Raji (cell line): Measurements from ENCODE around the gene AMBP.

Source experiments
- POLR2A ChIP-seq: IDR thresholded peaks from 2 replicates; pipeline ENCODE4 v1.6.1; 2011; ENCODE audit warnings: low read depth, low read length, control low read depth; ENCODE audit not compliant: insufficient read depth

The AMBP gene

DNA sequence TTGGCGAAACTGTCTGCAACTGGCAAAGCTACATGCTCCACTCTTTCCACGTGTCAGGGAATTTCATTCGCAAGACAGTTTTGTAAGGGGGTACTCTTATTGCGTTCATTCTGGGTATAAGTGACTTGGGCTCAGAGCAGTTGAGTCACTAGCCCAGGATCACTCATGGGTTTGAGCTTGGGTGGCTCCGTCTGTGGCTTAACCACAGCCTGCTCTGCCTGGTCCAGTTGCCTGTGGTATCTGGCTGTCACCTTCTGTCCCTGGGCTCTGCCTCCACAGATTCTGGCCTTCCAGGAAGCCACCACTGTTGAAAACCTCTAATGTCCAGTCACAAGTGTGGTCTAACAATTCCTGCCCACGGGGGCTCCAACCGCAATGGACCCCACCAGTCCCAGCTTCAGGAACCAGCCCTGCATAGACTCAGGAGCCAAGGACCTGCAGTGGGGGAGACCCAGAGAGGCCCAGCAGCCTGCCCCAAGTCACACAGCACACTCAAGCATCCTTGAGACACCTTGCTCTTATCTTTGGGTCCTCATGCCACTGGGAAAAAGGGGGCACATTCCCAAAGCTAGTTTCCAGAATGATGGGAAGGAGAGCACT lies 10.6 kb upstream of the AMBP start:
- no peak for TF ChIP-seq POLR2A

DNA sequence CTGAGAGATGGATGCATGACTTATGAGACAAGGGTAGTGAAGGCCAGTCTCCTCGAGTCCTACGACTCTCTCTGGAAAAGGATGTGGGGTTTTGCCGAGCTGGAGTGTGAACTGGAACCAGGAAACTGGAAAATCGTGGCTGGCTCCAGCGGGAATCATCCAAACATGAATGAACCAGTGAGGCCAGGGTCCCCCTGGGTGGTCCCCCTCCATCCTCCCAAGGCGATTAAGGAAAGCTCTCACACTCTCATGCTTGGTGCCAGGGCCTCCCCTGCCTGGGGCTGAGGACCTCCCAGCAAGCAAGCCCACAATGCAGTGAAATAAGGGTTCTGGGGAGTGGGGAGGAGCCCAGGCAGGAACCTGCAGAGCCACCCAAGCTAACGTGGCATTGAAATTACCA lies 9.6 kb upstream of the AMBP start:
- no peak for TF ChIP-seq POLR2A

DNA sequence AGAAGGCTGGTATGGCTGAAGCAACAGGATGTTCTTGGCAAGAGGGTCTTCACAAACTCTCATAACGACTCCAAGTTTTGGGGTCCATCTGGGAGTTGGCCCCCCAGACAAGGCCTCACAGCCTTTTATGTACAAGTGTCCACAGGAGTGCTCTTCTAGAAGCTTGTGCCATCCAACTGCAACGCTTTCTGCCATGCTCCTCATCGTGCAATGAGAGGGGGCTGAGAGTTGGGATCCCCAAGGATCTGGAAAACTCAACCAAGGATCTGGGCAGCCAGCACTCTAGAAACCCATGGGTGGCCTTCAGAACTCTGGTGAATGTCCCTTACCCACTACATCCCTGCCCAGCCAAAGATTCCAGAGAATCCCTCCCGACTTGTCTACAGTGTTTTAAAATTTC lies 8.5 kb upstream of the AMBP start:
- no peak for TF ChIP-seq POLR2A

DNA sequence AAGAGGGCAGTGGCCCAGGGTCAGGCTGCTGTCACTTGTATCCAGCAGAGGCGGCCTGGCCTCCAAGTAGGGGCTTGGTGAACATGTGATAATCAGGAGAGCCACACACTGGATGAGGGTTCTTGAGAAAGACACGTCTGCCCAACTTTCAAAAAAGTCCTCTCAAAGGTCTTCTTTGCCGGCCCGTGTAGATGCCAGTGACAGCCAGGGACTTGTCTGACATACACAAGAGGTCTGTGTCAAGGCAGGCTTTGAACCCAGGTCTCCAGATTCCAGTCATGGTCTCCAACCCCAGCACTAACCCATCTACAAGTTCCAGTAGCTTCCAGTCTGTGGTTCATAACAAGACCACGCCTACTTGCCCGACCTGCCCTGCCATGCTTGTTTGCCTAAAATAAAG lies 7.9 kb upstream of the AMBP start:
- no peak for TF ChIP-seq POLR2A

DNA sequence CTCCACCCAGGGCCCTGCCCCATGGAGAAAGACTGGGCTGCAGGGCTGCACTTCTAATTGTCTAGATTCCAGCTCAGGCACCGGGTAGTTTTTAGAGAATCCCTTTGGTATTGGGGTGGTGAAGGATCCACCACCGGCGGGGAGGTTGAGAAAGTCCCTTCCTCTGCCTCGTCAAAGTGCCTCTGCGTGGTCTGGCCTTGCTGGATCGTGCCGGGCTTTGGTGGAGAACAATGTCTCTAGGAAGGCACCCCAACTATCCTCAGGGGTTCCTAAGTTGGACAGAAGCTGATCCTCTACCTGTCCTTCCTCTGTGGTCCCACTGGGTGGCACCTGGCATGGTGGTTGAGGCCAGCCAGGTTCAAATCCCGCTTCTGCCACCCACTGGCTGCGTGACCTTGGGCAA lies 7.3 kb upstream of the AMBP start:
- no peak for TF ChIP-seq POLR2A

DNA sequence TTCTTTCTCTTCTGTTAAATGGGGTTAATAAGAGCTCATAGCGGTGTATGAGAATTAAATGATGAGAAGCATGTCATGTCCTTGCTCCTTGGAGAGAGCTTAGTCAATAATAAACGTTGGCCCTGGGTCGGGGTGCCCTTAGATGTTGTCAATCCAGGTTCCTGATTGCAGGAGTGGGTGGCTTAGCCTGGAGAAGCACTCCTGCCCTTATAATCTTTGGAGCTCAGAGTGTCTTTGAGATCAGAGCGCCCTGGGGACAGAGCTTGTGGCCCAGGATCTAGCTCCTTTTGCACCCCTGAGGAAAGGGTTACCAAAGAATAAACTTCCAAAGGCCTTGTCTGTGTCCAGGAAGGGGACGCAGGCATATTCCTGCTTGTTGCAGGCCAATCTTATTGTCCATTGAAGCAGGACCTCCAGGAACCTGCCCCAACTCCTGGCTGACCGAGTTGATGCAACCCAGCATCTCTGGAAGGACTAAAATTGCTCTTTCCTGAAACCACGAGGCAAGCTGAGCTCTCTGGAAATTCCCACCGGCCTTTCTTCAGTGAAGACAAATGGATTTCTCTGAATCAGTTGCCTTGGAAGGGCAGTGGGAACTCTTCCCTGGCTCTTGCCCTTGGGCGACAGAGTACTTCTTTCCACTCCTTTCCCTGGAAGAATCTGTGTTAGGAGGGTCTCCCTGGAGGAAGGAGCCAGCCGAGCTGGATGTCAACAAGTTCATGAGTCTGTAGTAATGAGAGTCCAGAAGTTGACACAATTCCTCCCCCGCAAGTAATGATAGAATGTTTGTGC lies 6.4 kb upstream of the AMBP start:
- TF ChIP-seq POLR2A: no peak

DNA sequence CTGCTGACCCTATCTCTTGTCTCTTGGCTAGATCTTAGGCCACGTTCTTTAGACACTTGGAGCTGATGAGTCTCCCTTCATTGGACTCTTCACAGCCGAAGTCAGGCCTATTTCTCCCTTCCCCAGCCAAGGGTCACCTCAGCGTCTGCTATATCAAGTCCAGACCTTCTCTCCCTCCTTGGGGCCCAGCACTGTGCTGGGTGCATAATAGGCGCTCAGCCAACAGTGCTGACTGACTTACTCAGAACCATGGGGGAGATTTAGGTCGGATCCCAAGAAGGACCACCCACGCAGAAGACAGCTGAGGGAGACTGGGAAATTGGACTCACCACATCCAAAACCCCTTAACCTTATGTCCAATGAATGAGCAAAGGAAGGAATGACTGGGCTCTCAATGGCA lies 5.6 kb upstream of the AMBP start:
- no peak for TF ChIP-seq POLR2A

DNA sequence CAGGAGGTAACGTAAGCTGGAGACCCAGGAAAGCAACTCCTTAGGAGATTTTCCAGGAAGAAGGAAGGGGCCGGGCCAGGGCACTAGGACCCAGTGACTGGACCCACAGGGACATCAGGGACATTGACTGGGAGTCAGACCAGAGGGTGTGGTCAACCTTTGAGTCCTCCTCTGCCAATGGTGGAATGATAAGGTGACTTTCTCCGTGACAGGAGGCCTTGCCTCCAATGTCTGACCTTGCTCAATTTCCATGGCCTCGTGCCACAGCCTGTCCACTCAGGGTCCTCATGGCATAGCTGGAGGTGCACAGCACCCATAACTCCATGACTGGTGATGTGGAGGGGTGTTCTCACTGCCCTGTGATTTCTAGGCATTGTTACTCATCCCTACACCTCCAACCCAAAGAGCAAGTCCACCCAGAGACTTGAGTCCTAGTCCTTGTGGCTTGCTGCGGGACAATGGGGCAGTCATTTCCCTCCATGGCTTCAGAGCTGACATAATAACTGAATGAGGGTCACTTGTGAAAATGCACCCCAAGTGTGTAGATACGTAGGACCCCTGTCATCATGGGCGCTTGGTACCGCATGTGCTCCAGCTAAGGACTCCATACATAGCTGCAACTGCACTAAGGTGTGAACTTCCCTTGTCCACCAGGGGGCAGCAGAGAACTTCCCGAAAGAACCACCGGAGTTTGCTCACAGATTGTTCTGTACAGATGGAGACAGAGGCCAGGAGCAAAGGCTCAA lies 4.1 kb upstream of the AMBP start:
- TF ChIP-seq POLR2A: no peak

DNA sequence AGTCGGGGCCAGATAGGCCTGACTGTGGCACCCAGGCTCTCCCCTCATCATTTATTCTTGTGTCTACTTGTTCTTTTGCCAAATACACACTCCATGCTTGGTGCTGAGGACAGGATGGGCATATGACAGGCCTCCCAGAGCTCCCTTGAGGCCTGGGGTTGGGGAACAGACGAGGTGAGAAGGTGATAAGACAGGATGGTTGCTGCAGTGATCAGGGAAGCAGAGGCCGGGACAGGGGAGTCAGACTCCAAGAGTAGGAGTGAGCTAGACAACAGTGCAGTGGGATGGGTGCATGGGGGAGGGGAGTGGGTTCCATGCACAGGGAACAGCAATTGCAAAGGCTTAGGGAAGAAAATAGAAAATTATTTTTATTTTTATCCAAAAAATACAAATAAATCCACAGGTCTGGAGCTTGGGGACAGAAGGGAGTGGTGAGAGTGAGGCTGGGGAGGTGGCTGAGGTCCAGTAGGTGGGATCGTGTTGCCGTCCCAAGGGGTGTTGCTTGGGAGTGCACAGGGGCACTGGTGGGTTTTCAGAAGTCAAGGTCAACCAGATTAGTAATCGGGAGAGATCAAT lies 3.4 kb upstream of the AMBP start:
- no peak for TF ChIP-seq POLR2A

DNA sequence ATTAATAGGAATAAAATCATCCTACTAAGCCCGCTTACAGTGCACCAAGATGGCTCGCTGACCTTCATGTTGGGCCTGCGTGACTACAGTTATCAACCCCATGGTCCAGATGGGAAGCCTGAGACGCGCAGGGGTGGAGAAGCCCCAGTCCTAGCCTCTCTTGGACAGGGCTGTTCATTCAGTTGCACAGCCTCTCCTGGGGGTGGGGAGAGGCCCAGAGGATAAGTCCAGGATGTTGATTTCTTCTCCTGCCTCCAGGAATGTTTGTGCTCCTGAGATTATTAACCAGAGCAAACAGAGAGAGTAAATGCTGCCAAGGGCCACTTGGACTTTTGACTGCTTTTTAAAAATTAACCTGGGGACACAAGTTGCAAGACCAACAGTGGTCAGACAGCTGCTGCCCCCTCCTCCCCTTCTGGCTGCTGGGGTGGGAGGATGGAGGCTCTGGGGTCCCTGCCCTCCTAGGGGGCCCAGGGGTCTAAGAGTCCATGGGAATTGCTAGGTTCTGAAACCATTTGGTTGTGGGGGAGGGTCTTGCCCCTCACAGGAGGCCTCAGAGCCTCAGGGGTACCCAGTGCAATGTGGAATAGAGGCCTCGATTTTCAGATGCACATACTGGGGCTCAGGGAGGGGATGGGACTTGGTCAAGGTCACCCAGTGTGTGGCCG lies 2.8 kb upstream of the AMBP start:
- TF ChIP-seq POLR2A: no peak

DNA sequence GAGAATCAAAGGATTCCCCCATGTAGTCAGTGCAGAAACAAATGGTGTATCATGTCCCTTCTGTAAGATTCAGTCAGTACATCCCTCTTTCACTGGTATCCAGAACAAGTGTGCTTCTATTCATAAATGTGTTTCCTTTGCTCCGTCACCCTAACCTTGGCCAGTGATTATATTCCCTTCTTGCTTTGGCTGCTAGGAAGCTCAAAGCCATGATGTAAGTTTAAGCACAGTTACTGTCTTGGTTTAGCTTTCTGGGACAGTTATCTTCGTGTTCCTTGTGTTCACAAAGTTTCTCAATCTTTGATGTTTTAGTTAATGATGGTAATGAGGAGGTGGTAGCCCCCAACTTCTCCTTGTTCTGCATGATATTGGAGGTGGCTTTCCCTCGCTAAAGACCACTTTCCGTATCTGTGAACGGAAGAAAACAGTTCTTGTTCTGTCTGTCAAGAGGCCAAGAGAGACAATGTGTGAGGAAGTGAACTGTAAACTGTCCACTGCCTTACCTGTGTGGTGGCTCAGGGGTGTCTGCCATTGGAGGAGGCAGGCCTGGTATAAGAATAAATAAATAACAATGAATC lies 2.2 kb upstream of the AMBP start:
- TF ChIP-seq POLR2A: no peak

DNA sequence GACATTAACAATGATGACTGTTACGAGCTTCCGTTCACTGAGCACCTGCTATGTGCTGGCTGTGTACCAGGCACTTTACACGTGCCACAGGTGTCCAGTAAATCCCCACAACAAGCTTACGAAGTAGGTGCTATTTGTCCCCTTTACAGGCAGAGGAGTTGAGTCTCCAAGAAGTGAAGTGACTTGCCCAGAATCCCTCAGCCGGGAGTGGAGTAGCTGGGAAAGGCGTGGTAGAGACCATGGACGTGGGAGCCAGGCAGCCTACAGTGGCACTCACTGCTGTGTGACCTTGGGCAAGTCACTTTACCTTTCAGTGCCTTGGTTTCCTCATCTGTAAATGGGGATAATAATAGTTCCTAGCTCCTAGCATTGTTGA lies 669 bp upstream of the AMBP start:
- no peak for TF ChIP-seq POLR2A

DNA sequence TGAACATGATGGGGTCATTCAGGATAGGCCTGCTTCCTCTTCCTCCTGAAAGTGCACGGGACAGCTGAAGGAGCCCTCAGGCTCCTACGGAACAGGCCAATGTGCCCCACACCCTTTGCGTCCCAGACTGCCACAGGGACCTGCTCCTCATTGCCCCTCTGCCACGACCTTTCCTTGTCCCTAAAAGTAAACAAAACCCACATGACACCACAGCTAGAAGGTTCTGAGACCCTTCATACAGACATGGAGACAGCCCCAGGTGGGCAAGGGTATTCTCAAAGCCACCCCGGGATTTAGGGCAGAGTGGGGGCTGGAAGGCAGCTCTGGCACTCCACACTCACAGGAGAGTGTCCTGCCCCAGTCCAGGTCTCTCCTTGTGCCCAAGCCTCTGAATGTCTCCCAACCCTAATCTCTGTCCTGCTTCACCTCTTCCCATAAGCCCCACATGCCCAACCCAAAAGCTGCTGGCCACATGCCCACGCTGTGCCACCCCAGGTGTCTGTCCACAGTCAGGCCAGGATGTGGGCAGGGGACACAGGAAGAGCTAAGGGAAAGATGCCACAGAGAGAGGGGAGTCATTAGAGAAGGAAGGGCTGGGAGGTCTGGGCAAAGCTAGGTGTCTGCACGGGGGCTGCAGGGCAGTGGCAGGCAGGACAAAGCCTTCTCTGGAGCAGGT lies 800 bp downstream of the AMBP start:
- no peak for TF ChIP-seq POLR2A
